ENCODE measurements around the gene ATOX1. TPM values are rescaled to one million over a fixed set of nuclear protein-coding genes. Genes with fewer than 3 reads are reported as not detected.

ATOX1 gene
- total RNA-seq, 1 donor from 2014 or later = 91.6 TPM

- DNase-seq (ENCODE audit: low read depth) = no peak
- H3K36me3 ChIP-seq (ENCODE audit: control insufficient read depth, insufficient read depth, low read length) = no peaks in the 10 kb centered on the region
- no peaks in the 10 kb centered on the region for H3K27me3 ChIP-seq (ENCODE audit: control insufficient read depth, insufficient read depth, low read length)
- no peak for TF ChIP-seq CTCF (IDR thresholded peaks at IDR 0.05; ENCODE audit: insufficient read depth, low read length, poor library complexity, severe bottlenecking)
- no peak overlapping the region for H3K4me3 ChIP-seq (ENCODE audit: low read depth, low read length)
These were observed 6.4 kb upstream of the ATOX1 start for GRCh38 chr5:151764801-151765200.

GRCh38 chr5:151758141-151758429 is 346 bp downstream of the ATOX1 start:
- no peaks in the 10 kb centered on the region for H3K27me3 ChIP-seq (ENCODE audit: control insufficient read depth, insufficient read depth, low read length)
- H3K36me3 ChIP-seq (ENCODE audit: control insufficient read depth, insufficient read depth, low read length) = no peaks in the 10 kb centered on the region
- DNase-seq (ENCODE audit: low read depth) = no peak
- TF ChIP-seq CTCF (IDR thresholded peaks at IDR 0.05; ENCODE audit: insufficient read depth, low read length, poor library complexity, severe bottlenecking) = no peak
- H3K4me3 ChIP-seq (ENCODE audit: low read depth, low read length) = peak overlapping the region; percentile 76

- Histone ChIP-seq H3K27me3 (ENCODE audit: control insufficient read depth, insufficient read depth, low read length) (no peaks in the 10 kb centered on the region), H3K36me3 (ENCODE audit: control insufficient read depth, insufficient read depth, low read length) (no peaks in the 10 kb centered on the region), H3K4me3 (ENCODE audit: low read depth, low read length) (peak overlapping the region; percentile 76)
- DNase-seq (ENCODE audit: low read depth) = no peak
- no peak for TF ChIP-seq CTCF (IDR thresholded peaks at IDR 0.05; ENCODE audit: insufficient read depth, low read length, poor library complexity, severe bottlenecking)
These were observed 944 bp downstream of the ATOX1 start for GRCh38 chr5:151757233-151758140.

- Histone ChIP-seq H3K27me3 (ENCODE audit: control insufficient read depth, insufficient read depth, low read length) (no peaks in the 10 kb centered on the region), H3K4me3 (ENCODE audit: low read depth, low read length) (no peak overlapping the region), H3K36me3 (ENCODE audit: control insufficient read depth, insufficient read depth, low read length) (no peaks in the 10 kb centered on the region)
- no peak for DNase-seq (ENCODE audit: low read depth)
- TF ChIP-seq CTCF (IDR thresholded peaks at IDR 0.05; ENCODE audit: insufficient read depth, low read length, poor library complexity, severe bottlenecking) = no peak
These were observed 3.0 kb downstream of the ATOX1 start for GRCh38 chr5:151755383-151755782.

GRCh38 chr5:151751593-151751992 is 6.8 kb downstream of the ATOX1 start:
- Histone ChIP-seq H3K27me3 (ENCODE audit: control insufficient read depth, insufficient read depth, low read length) (no peaks in the 10 kb centered on the region), H3K4me3 (ENCODE audit: low read depth, low read length) (no peak overlapping the region), H3K36me3 (ENCODE audit: control insufficient read depth, insufficient read depth, low read length) (no peaks in the 10 kb centered on the region)
- no peak for DNase-seq (ENCODE audit: low read depth)
- no peak for TF ChIP-seq CTCF (IDR thresholded peaks at IDR 0.05; ENCODE audit: insufficient read depth, low read length, poor library complexity, severe bottlenecking)

DNA sequence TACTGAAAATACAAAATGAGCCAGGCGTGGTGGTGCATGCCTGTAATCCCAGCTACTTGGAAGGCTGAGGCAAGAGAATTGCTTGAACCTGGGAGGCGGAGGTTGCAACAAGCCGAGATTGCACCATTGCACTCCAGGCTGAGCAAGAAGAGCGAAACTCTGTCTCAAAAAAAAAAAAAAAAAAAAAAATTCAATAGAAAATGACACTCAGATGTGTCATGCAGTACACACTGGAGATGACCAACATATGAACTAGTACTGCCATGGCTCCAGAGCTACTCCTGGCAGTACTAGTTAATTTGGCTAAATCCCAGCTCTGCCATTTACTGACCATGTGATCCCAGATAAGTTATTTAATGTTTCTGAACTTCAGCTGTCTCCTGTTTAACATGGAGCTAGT is 7.3 kb downstream of the ATOX1 start:
- Histone ChIP-seq H3K36me3 (ENCODE audit: control insufficient read depth, insufficient read depth, low read length) (no peaks in the 10 kb centered on the region), H3K27me3 (ENCODE audit: control insufficient read depth, insufficient read depth, low read length) (no peaks in the 10 kb centered on the region), H3K4me3 (ENCODE audit: low read depth, low read length) (no peak overlapping the region)
- DNase-seq (ENCODE audit: low read depth) = no peak
- no peak for TF ChIP-seq CTCF (IDR thresholded peaks at IDR 0.05; ENCODE audit: insufficient read depth, low read length, poor library complexity, severe bottlenecking)
